GM23338 (cell line): ENCODE measurements around the gene ADCY6.

Experiments used
- CREB1 ChIP-seq: fragments of 250-450 bp; sonication (Bioruptor Pico); IDR thresholded peaks from 2 replicates; pipeline ENCODE4 v1.5.0; 2020; ENCODE audit warnings: low read depth, mild to moderate bottlenecking, moderate library complexity
- CTCF ChIP-seq, 2 experiments: fragments of 200-600 bp in 1 of 2; sonication (generic) in 1 of 2; conservative IDR thresholded peaks; 2 replicates each; pipeline versions ENCODE4 v1.5.1 to v1.6.1; 2016 to 2017; ENCODE audit warnings: antibody characterized with exemption in 2 of 2, low read depth in 2 of 2, mild to moderate bottlenecking in 2 of 2, moderate library complexity in 1 of 2
- ETS1 ChIP-seq: IDR thresholded peaks from 2 replicates; pipeline ENCODE4 v1.6.1; 2016; ENCODE audit warnings: antibody characterized with exemption
- EZH2 ChIP-seq: fragments of 200-600 bp; sonication (generic); IDR thresholded peaks from one replicate; pipeline ENCODE4 v1.8.0; 2017; ENCODE audit warnings: antibody characterized with exemption, mild to moderate bottlenecking, low read depth; ENCODE audit not compliant: unreplicated experiment
- EZH2phosphoT487 ChIP-seq: fragments of 200-600 bp; sonication (generic); IDR thresholded peaks from one replicate; pipeline ENCODE4 v1.8.1; 2018; ENCODE audit warnings: antibody characterized with exemption; ENCODE audit not compliant: unreplicated experiment
- JUNB ChIP-seq: IDR thresholded peaks from one replicate; pipeline ENCODE4 v1.6.1; 2016; ENCODE audit warnings: antibody characterized with exemption; ENCODE audit not compliant: unreplicated experiment
- NANOG ChIP-seq: IDR thresholded peaks from 2 replicates; pipeline ENCODE4 v1.6.1; 2016; ENCODE audit warnings: antibody characterized with exemption, borderline replicate concordance
- POLR2AphosphoS5 ChIP-seq: IDR thresholded peaks from 2 replicates; pipeline ENCODE4 v1.6.1; 2016; ENCODE audit warnings: antibody characterized with exemption, low read depth
- REST ChIP-seq: IDR thresholded peaks from one replicate; pipeline ENCODE4 v1.6.1; 2018; ENCODE audit warnings: antibody characterized with exemption; ENCODE audit not compliant: unreplicated experiment
- STAT1 ChIP-seq: IDR thresholded peaks from one replicate; pipeline ENCODE4 v1.6.1; 2016; ENCODE audit warnings: antibody characterized with exemption; ENCODE audit not compliant: unreplicated experiment
- ZNF331 ChIP-seq: fragments of 250-450 bp; sonication (Bioruptor Pico); IDR thresholded peaks from 2 replicates; pipeline ENCODE4 v1.5.0; 2020; ENCODE audit warnings: low read depth, mild to moderate bottlenecking, moderate library complexity
- ZNF462 ChIP-seq: fragments of 250-450 bp; sonication (Bioruptor Pico); IDR thresholded peaks from 2 replicates; pipeline ENCODE4 v1.5.0; 2020; ENCODE audit warnings: mild to moderate bottlenecking, moderate library complexity

GRCh38 chr12:48811437-48812090, 22.7 kb upstream of the ADCY6 start:
- TF ChIP-seq CTCF (conservative IDR thresholded peaks at IDR 0.05; ENCODE audit: low read depth in 2 of 2) (no peak), POLR2AphosphoS5 (no peak), EZH2phosphoT487 (no peak), EZH2 (no peak), REST (no peak), STAT1 (no peak), CREB1 (CRISPR knock-in tag) (no peak), ZNF462 (no peak), ETS1 (no peak), JUNB (no peak), NANOG (no peak), ZNF331 (CRISPR knock-in tag) (no peak)
